HCT116 (cell line): ENCODE measurements around the gene CDCP1. TPM values are rescaled to one million over a fixed set of nuclear protein-coding genes. Genes with fewer than 3 reads are reported as not detected.

Source experiments
- ATAC-seq: fragments of 200-7000 bp; cut with Tn5 transposase; 2 replicates; pipeline ENCODE4 v1.9.1; 2020; ENCODE audit warnings: mild to moderate bottlenecking, moderate library complexity
- BruUV-seq: library from RNA; stranded (reverse); fragments of 400-500 nt; replicated peaks from 2 replicates; lab custom pipeline; 2021; lab: Mats Ljungman, UMichigan
- CTCF ChIA-PET: fragments of 300-600 bp; sonication (Branson Sonifier 250); formaldehyde crosslinking; loops from one replicate; lab custom pipeline; 2021; ENCODE audit warnings: antibody characterized with exemption; lab: Charles Lee
- POLR2A ChIA-PET: fragments of 300-600, 350-600 bp; sonication (Branson Sonifier 250); formaldehyde crosslinking; loops from one replicate; lab custom pipeline; 2021; ENCODE audit warnings: antibody characterized with exemption; lab: Charles Lee
- RAD21 ChIA-PET, 2 experiments: fragments of 300-600 bp; sonication (Branson Sonifier 250); formaldehyde crosslinking; loops; one replicate each; lab custom pipeline; 2023; ENCODE audit warnings: low total read pairs in 2 of 2; ENCODE audit not compliant: uncharacterized antibody in 2 of 2, unreplicated experiment in 2 of 2, low non-redundant PET in 1 of 2; lab: Charles Lee
- DNase-seq: peaks from one replicate; pipeline ENCODE4 v3.0.0-alpha.2; 2010; ENCODE audit warnings: low read depth, low spot score
- H2AFZ ChIP-seq: fragments of 200-600 bp; shearing (Covaris generic), sonication (generic); 2 replicates; pipeline ENCODE4 v1.6.1; 2017; ENCODE audit warnings: low read depth, mixed run types, mixed read lengths, antibody characterized with exemption, low read length; ENCODE audit not compliant: poor library complexity, severe bottlenecking
- H3K27ac ChIP-seq: 2 replicates; pipeline ENCODE4 v1.5.1; 2012; ENCODE audit warnings: low read depth, low read length
- H3K27me3 ChIP-seq: fragments of 200-600 bp; sonication (generic); 2 replicates; pipeline ENCODE4 v1.6.1; 2016; ENCODE audit warnings: mixed run types, low read length, mixed read lengths; ENCODE audit not compliant: insufficient read depth
- H3K36me3 ChIP-seq, 2 experiments: fragments of 200-500 bp in 1 of 2; fragments of 200-600 bp in 1 of 2; sonication (Bioruptor generic) in 1 of 2; sonication (generic) in 1 of 2; 2 replicates each; pipeline versions ENCODE4 v1.5.1 to v1.6.1; 2014 to 2016; ENCODE audit warnings: low read length in 2 of 2, inconsistent platforms in 1 of 2, mixed read lengths in 1 of 2, mixed run types in 1 of 2; ENCODE audit not compliant: insufficient read depth in 2 of 2, control insufficient read depth in 1 of 2
- H3K4me1 ChIP-seq, 2 experiments: fragments of 200-600 bp in 1 of 2; sonication (generic) in 1 of 2; 2 replicates each; pipeline versions ENCODE4 v1.5.1 to v1.6.1; 2012 to 2017; ENCODE audit warnings: low read length in 2 of 2, inconsistent platforms in 1 of 2, mild to moderate bottlenecking in 1 of 2, mixed read lengths in 1 of 2, mixed run types in 1 of 2, moderate library complexity in 1 of 2; ENCODE audit not compliant: insufficient read depth in 2 of 2, control insufficient read depth in 1 of 2
- H3K4me2 ChIP-seq: fragments of 200-600 bp; sonication (generic); 2 replicates; pipeline ENCODE4 v1.6.1; 2017; ENCODE audit warnings: mixed run types, low read length, mixed read lengths
- H3K4me3 ChIP-seq, 2 experiments: fragments of 200-600 bp in 1 of 2; sonication (generic) in 1 of 2; replicated peaks in 1 of 2; 2 replicates each; pipeline ENCODE4 v1.5.1; 2011 to 2016; ENCODE audit warnings: low read length in 2 of 2, control low read depth in 1 of 2, low read depth in 1 of 2, mild to moderate bottlenecking in 1 of 2, mixed read lengths in 1 of 2, mixed run types in 1 of 2
- H3K79me2 ChIP-seq: fragments of 200-600 bp; sonication (generic); 2 replicates; pipeline ENCODE4 v1.6.1; 2017; ENCODE audit warnings: mild to moderate bottlenecking, mixed run types, low read length, moderate library complexity, mixed read lengths; ENCODE audit not compliant: insufficient read depth
- H3K9ac ChIP-seq: fragments of 200-600 bp; sonication (generic); 2 replicates; pipeline ENCODE4 v1.6.1; 2016; ENCODE audit warnings: low read length, mixed read lengths
- H3K9me2 ChIP-seq: fragments of 200-600 bp; sonication (generic), shearing (Covaris generic); 2 replicates; pipeline ENCODE4 v1.6.1; 2017; ENCODE audit warnings: mixed run types, mild to moderate bottlenecking, moderate library complexity; ENCODE audit not compliant: insufficient read depth
- H3K9me3 ChIP-seq, 2 experiments: fragments of 200-500 bp in 1 of 2; fragments of 200-600 bp in 1 of 2; sonication (Bioruptor generic) in 1 of 2; sonication (generic) in 1 of 2; 2 replicates each; pipeline ENCODE4 v1.6.1; 2014 to 2017; ENCODE audit warnings: low read length in 2 of 2, mixed read lengths in 2 of 2, inconsistent platforms in 1 of 2, low read depth in 1 of 2, mild to moderate bottlenecking in 1 of 2, mixed run types in 1 of 2, moderate library complexity in 1 of 2; ENCODE audit not compliant: control insufficient read depth in 1 of 2, insufficient read depth in 1 of 2
- H4K20me1 ChIP-seq: fragments of 200-600 bp; sonication (generic), shearing (Covaris generic); 2 replicates; pipeline ENCODE4 v1.6.1; 2017; ENCODE audit warnings: mixed run types, mild to moderate bottlenecking, moderate library complexity; ENCODE audit not compliant: insufficient read depth
- CBX3 ChIP-seq: IDR thresholded peaks from 2 replicates; pipeline ENCODE4 v1.6.1; 2012; ENCODE audit warnings: low read depth
- ELF1 ChIP-seq: IDR thresholded peaks from 2 replicates; pipeline ENCODE4 v1.6.1; 2012; ENCODE audit warnings: low read depth, borderline replicate concordance
- FOSL1 ChIP-seq: IDR thresholded peaks from 2 replicates; pipeline ENCODE4 v1.6.1; 2012; ENCODE audit warnings: low read depth
- POLR2A ChIP-seq: IDR thresholded peaks from 2 replicates; pipeline ENCODE4 v1.7.0; 2011; ENCODE audit warnings: borderline replicate concordance; ENCODE audit not compliant: insufficient read depth, insufficient read length; ENCODE audit errors: extremely low read depth
- POLR2AphosphoS5 ChIP-seq: IDR thresholded peaks from 2 replicates; pipeline ENCODE4 v1.6.1; 2011; ENCODE audit warnings: mild to moderate bottlenecking, low read depth, low read length, moderate library complexity
- RAD21 ChIP-seq: IDR thresholded peaks from 2 replicates; pipeline ENCODE4 v1.6.1; 2012; ENCODE audit warnings: low read depth, mild to moderate bottlenecking
- SP1 ChIP-seq: IDR thresholded peaks from 2 replicates; pipeline ENCODE4 v1.6.1; 2012; ENCODE audit warnings: low read depth
- TCF7L2 ChIP-seq: IDR thresholded peaks from 2 replicates; pipeline ENCODE4 v1.7.0; 2011; ENCODE audit warnings: borderline replicate concordance, inconsistent platforms; ENCODE audit not compliant: insufficient read depth, insufficient read length; ENCODE audit errors: extremely low read depth
- YY1 ChIP-seq: IDR thresholded peaks from 2 replicates; pipeline ENCODE4 v1.6.1; 2011; ENCODE audit warnings: low read length, low read depth, moderate library complexity, mild to moderate bottlenecking; ENCODE audit not compliant: insufficient replicate concordance; ENCODE audit errors: extremely low read depth
- ZFX ChIP-seq: fragments of 450-650 bp; IDR thresholded peaks from 2 replicates; pipeline ENCODE4 v1.6.1; 2017
- intact Hi-C: fragments of 100-400 bp; cut with micrococcal nuclease; formaldehyde crosslinking; loops from 2 replicates; pipeline ENCODE4 v1.10.0; 2022
- total RNA-seq: library from RNA; stranded (reverse); gene quantifications from one replicate; pipeline ENCODE4 v1.2.1, GENCODE V29; 2021; ENCODE audit not compliant: unreplicated experiment
- TF ChIP-seq, protein P1 (sequence below): IDR thresholded peaks from 2 replicates; pipeline ENCODE4 v1.6.1; 2012
- TF ChIP-seq, protein P2 (sequence below): IDR thresholded peaks from 2 replicates; pipeline ENCODE4 v1.6.1; 2012; ENCODE audit warnings: low read depth
- TF ChIP-seq, protein P3 (sequence below): IDR thresholded peaks from 2 replicates; pipeline ENCODE4 v1.6.1; 2012

Gene CDCP1
- total RNA-seq, 1 experiment from 2014 or later = 196 TPM

DNA sequence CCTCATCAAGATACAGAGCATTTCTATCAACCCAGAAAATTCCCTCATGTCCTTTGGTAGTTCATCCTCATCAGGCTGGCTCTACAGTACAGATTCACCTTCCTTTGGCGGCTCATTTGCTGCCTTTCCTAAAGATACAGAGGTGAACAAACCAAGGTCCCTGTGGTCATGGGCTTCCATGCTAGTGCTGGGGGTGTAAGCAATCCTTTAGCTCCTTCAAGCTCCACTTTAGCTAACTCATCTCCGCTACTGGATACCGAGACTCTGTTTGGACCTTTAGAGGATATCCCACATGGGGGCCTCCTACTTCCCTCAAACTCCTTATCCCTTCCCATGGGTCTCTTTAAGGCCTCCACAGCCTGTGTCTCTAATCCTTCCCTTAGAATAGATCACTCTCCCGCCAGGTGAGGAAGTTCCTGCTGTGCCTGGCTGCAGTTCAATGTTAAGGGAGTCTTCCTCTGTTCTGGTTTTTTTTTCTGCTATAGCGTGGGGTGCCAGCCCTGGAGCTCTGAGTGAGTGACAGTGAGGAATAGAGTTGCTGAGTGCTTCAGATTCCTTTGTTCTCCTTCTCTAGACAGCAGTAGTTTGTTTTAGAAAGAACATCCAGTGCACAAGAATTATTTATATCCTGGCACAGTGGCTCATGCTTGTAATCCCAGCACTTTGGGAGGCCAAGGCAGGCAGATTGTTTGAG, 89.4 kb downstream of the CDCP1 start:
- H3K27me3 ChIP-seq = no peaks in the 10 kb centered on the region
- no peaks in the 10 kb centered on the region for H4K20me1 ChIP-seq
- TF ChIP-seq POLR2AphosphoS5 = 0 out of 2 replicates have a peak, but pooled peaks have one; percentile 21
- TF ChIP-seq CBX3 = no peak
- TF ChIP-seq, protein P1, sequence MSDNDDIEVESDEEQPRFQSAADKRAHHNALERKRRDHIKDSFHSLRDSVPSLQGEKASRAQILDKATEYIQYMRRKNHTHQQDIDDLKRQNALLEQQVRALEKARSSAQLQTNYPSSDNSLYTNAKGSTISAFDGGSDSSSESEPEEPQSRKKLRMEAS = 0 out of 2 replicates have a peak, but pooled peaks have one; percentile 6
- no peak for TF ChIP-seq POLR2A
- H2AFZ ChIP-seq = peak overlapping the region; percentile 96
- peak; percentile 49 for ATAC-seq
- no peaks in the 10 kb centered on the region for H3K79me2 ChIP-seq
- RAD21 ChIA-PET = no interaction called here
- POLR2A ChIA-PET = interaction anchor here (0.9 kb wide), 1 partner anchor 144 kb away, joined by 3 read pairs; no protein-coding TSS in a partner anchor
- H3K9me2 ChIP-seq = no peaks in the 10 kb centered on the region
- intact Hi-C loops = no loop called here
- CTCF ChIA-PET = interaction anchor here (1.8 to 4.3 kb wide), 3 partner anchors 16 to 153 kb away, joined by 3 to 28 read pairs (median 8); no protein-coding TSS in a partner anchor
- 0 out of 2 replicates have a peak overlapping the region, but pooled peaks have one; percentile 4 for H3K27ac ChIP-seq
- H3K4me2 ChIP-seq = peak overlapping the region; percentile 53
- no TSS peak for BruUV-seq
- no peak for DNase-seq
- no peak overlapping the region for H3K4me3 ChIP-seq
- no peaks in the 10 kb centered on the region for H3K36me3 ChIP-seq
- no peaks in the 10 kb centered on the region for H3K9me3 ChIP-seq
- H3K4me1 ChIP-seq = peaks cover 30 to 49% of the 10 kb centered on the region in 2 experiments; a peak in 3 of 4 replicates
- H3K9ac ChIP-seq = no peak overlapping the region

DNA sequence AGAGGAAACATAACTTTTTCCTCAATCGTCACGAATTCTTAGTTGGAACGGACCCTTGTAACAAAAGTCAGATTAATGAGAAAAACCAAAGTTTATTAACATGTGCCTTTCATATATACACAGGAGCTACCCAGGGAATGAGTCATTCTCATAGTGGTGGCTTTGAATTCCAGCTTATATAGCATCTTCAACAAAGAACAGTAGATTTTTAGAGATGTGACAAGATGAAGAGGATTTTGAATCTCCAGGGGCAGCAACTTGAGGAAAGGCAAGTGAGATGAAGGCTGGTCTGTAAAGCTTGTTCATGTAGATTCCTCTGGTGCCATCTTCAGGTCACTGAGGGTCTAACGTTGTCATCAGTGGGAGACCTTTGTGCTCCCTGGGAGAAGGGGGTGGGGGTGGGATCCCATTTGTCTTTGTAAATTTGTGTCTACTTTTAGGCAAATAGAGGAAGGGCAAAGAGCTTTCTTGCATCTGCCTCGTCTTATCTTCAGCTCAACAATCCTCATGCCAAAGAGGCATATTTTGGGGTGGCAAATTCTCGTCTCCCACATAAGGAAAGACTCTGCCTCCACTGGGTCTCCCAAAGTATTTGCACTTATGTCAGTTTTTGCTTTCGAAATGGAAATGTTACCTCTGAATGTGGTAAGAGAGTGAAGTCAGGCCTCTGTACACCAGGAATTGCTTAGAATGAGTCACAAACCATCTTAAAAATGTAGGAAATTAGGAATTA, 90.6 kb downstream of the CDCP1 start:
- Histone ChIP-seq H3K27me3 (no peaks in the 10 kb centered on the region), H3K27ac (no peak overlapping the region), H3K9ac (no peak overlapping the region), H3K4me1 (peaks cover 30 to 49% of the 10 kb centered on the region in 2 experiments; a peak in 3 of 4 replicates), H3K4me2 (peak overlapping the region; percentile 15; the same call in 1 of the 2 replicates), H3K9me3 (no peaks in the 10 kb centered on the region), H3K4me3 (no peak overlapping the region), H4K20me1 (no peaks in the 10 kb centered on the region), H3K9me2 (no peaks in the 10 kb centered on the region), H2AFZ (peak overlapping the region; percentile 63), H3K79me2 (no peaks in the 10 kb centered on the region), H3K36me3 (no peaks in the 10 kb centered on the region)
- DNase-seq (no peak), ATAC-seq (peak; percentile 82)
- intact Hi-C loops = no loop called here
- POLR2A ChIA-PET = interaction anchor here (0.6 to 0.9 kb wide), 4 partner anchors 14 to 145 kb away, joined by 3 to 4 read pairs (median 3); no protein-coding TSS in a partner anchor
- CTCF ChIA-PET = interaction anchor here (0.7 to 4.3 kb wide), 10 partner anchors 9 to 638 kb away, joined by 3 to 28 read pairs (median 4); no protein-coding TSS in a partner anchor
- BruUV-seq = no TSS peak
- RAD21 ChIA-PET = interaction anchor here in 1 of 2 experiments (1.0 kb wide), 1 partner anchor 14 kb away, joined by 3 read pairs; no protein-coding TSS in a partner anchor
- TF ChIP-seq RAD21 (peak; percentile 43), ELF1 (no peak), TCF7L2 (no peak), ZFX (no peak), YY1 (no peak), FOSL1 (0 out of 2 replicates have a peak, but pooled peaks have one; percentile 7), SP1 (no peak)
- TF ChIP-seq, protein P2, sequence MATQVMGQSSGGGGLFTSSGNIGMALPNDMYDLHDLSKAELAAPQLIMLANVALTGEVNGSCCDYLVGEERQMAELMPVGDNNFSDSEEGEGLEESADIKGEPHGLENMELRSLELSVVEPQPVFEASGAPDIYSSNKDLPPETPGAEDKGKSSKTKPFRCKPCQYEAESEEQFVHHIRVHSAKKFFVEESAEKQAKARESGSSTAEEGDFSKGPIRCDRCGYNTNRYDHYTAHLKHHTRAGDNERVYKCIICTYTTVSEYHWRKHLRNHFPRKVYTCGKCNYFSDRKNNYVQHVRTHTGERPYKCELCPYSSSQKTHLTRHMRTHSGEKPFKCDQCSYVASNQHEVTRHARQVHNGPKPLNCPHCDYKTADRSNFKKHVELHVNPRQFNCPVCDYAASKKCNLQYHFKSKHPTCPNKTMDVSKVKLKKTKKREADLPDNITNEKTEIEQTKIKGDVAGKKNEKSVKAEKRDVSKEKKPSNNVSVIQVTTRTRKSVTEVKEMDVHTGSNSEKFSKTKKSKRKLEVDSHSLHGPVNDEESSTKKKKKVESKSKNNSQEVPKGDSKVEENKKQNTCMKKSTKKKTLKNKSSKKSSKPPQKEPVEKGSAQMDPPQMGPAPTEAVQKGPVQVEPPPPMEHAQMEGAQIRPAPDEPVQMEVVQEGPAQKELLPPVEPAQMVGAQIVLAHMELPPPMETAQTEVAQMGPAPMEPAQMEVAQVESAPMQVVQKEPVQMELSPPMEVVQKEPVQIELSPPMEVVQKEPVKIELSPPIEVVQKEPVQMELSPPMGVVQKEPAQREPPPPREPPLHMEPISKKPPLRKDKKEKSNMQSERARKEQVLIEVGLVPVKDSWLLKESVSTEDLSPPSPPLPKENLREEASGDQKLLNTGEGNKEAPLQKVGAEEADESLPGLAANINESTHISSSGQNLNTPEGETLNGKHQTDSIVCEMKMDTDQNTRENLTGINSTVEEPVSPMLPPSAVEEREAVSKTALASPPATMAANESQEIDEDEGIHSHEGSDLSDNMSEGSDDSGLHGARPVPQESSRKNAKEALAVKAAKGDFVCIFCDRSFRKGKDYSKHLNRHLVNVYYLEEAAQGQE = no peak
- TF ChIP-seq, protein P3, sequence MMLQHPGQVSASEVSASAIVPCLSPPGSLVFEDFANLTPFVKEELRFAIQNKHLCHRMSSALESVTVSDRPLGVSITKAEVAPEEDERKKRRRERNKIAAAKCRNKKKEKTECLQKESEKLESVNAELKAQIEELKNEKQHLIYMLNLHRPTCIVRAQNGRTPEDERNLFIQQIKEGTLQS = no peak
